Measurements from ENCODE around the gene SEMA3C. TPM values are rescaled to one million over a fixed set of nuclear protein-coding genes. Genes with fewer than 3 reads are reported as not detected.

Gene SEMA3C
- 195 and 315 TPM in 2 replicates for total RNA-seq

DNA sequence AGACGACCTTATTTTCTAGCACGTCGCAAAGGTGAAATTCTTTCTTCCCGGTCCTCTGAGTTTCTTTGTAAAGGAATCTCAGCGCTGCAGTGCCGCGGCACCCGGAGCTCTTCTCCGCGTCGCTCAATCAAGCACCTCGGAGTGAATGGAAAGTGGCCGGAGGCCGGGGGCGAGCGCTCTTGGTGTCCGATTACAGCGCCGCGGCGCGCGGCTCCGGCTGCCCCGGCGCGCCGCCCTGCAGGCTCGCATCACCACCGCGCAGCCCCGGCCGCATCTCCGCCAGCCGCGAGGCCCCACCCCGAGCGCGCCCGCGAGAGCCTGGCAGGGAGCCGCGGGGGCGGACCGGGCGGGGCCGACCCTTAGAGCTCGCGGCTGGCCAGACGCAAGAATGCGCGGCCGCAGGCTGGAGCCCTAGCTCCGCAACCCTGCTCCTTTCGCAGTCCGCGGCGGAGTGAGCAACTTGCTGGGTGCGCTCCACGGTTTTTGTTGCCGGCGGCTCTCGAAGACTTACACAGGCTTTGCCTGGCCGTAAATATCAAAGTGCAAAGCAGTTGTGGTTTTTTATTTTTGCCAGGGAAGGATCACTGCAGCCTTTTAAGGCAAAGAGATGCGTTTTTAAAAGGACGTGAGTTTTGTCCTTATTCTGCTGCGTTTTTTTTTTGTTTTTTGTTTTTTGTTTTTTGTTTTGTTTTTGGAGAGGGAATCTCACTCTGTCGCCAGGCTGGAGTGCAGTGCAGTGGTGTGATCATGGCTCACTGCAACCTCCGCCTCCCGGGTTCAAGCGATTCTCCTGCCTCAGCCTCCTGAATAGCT, at the start of gene SEMA3C:
Gene SEMA3C, minus strand, starts transcription at position 143 of the 813 bp plus-strand sequence. CDS start 2,270 bp downstream, outside the sequence.

